A549 (cell line): ENCODE measurements around the gene PLPP2. TPM values are rescaled to one million over a fixed set of nuclear protein-coding genes. Genes with fewer than 3 reads are reported as not detected.

Source experiments
- ATAC-seq, 2 experiments: fragments of 200-7000 bp in 1 of 2; fragments of >200 bp in 1 of 2; cut with Nextera tagmentation in 1 of 2; cut with Tn5 transposase in 1 of 2; 3 replicates each; pipeline versions ENCODE4 v1.8.0 to v1.9.1; 2018 to 2020; ENCODE audit warnings: mild to moderate bottlenecking in 1 of 2, moderate library complexity in 1 of 2
- CTCF ChIA-PET: fragments of 300-600 bp; sonication (Branson Sonifier 250); formaldehyde crosslinking; extraction: SDS; loops from one replicate; lab custom pipeline; 2021; ENCODE audit warnings: antibody characterized with exemption, inconsistent platforms; lab: Yijun Ruan, JAX
- POLR2A ChIA-PET: fragments of 350-600 bp; formaldehyde crosslinking; extraction: SDS; loops from one replicate; lab custom pipeline; 2021; ENCODE audit warnings: antibody characterized with exemption, inconsistent platforms; lab: Yijun Ruan, JAX
- DNase-seq, 2 experiments: peaks; one replicate each; pipeline versions ENCODE4 v3.0.0 to v3.0.0-alpha.2; 2011 to 2016; ENCODE audit warnings: low read depth in 1 of 2, low spot score in 1 of 2
- FAIRE-seq: peaks from 2 replicates; lab custom pipeline; 2011; peaks lifted over from hg19 to GRCh38; lab: Jason Lieb, UNC
- H3K27ac ChIP-seq, 2 experiments: fragments of >200 bp; sonication (Bioruptor Twin); formaldehyde crosslinking; 3 replicates each; pipeline ENCODE4 v1.5.1; 2016 to 2017
- H3K4me1 ChIP-seq: fragments of >200 bp; sonication (Bioruptor Twin); formaldehyde crosslinking; 3 replicates; pipeline ENCODE4 v1.6.1; 2016
- H3K4me2 ChIP-seq: fragments of >200 bp; sonication (Bioruptor Twin); formaldehyde crosslinking; 3 replicates; pipeline ENCODE4 v1.6.1; 2016
- H3K4me3 ChIP-seq: fragments of >200 bp; sonication (Bioruptor Twin); formaldehyde crosslinking; 3 replicates; pipeline ENCODE4 v1.5.1; 2016
- H3K9me3 ChIP-seq: fragments of >200 bp; sonication (Bioruptor Twin); formaldehyde crosslinking; 3 replicates; pipeline ENCODE4 v1.6.1; 2016
- CBX2 ChIP-seq: fragments of 200-600 bp; sonication (generic); IDR thresholded peaks from 2 replicates; pipeline ENCODE4 v1.6.1; 2016; ENCODE audit warnings: low read depth, mild to moderate bottlenecking, borderline replicate concordance
- CBX8 ChIP-seq: fragments of 200-600 bp; sonication (generic); IDR thresholded peaks from 2 replicates; pipeline ENCODE4 v1.6.1; 2016
- CHD2 ChIP-seq: fragments of 150-350 bp; IDR thresholded peaks from 2 replicates; pipeline ENCODE4 v1.6.1; 2014; ENCODE audit warnings: low read length; ENCODE audit not compliant: partially characterized antibody
- EHMT2 ChIP-seq: fragments of 200-600 bp; sonication (generic); IDR thresholded peaks from 2 replicates; pipeline ENCODE4 v1.6.1; 2016; ENCODE audit warnings: antibody characterized with exemption, low read depth, mild to moderate bottlenecking, moderate library complexity
- ESRRA ChIP-seq: fragments of 150-350 bp; IDR thresholded peaks from 2 replicates; pipeline ENCODE4 v1.6.1; 2014; ENCODE audit warnings: mild to moderate bottlenecking, low read length, borderline replicate concordance
- HEYL ChIP-seq: fragments of 250-450 bp; sonication (Bioruptor Pico); IDR thresholded peaks from 2 replicates; pipeline ENCODE4 v1.8.0; 2021; ENCODE audit warnings: mild to moderate bottlenecking, moderate library complexity
- HOXB13 ChIP-seq: fragments of 250-450 bp; sonication (Bioruptor Pico); IDR thresholded peaks from 2 replicates; pipeline ENCODE4 v1.5.0; 2020; ENCODE audit warnings: low read depth, mild to moderate bottlenecking, moderate library complexity
- MAZ ChIP-seq: fragments of 150-350 bp; IDR thresholded peaks from 2 replicates; pipeline ENCODE4 v1.6.1; 2014; ENCODE audit warnings: antibody characterized with exemption, low read depth, low read length, borderline replicate concordance
- MYC ChIP-seq: IDR thresholded peaks from 2 replicates; pipeline ENCODE4 v1.6.1; 2012; ENCODE audit warnings: mild to moderate bottlenecking, inconsistent platforms, low read length, improper control_type of control experiment, borderline replicate concordance
- NPAS2 ChIP-seq: fragments of 250-450 bp; sonication (Bioruptor Pico); IDR thresholded peaks from 2 replicates; pipeline ENCODE4 v1.8.0; 2022; ENCODE audit warnings: mild to moderate bottlenecking, moderate library complexity, borderline replicate concordance
- REST ChIP-seq: fragments of 200-600 bp; sonication (generic); IDR thresholded peaks from 2 replicates; pipeline ENCODE4 v1.6.1; 2016; ENCODE audit warnings: antibody characterized with exemption, mild to moderate bottlenecking, moderate library complexity
- RNF2 ChIP-seq: fragments of 200-600 bp; sonication (generic); IDR thresholded peaks from 2 replicates; pipeline ENCODE4 v1.6.1; 2016; ENCODE audit warnings: low read depth, mild to moderate bottlenecking, antibody characterized with exemption, moderate library complexity, borderline replicate concordance
- SMC3 ChIP-seq: fragments of >200 bp; sonication (Bioruptor Twin); formaldehyde crosslinking; IDR thresholded peaks from 3 replicates; pipeline ENCODE4 v1.6.1; 2018; ENCODE audit warnings: inconsistent platforms
- TP53 ChIP-seq: fragments of 250-450 bp; sonication (Bioruptor Pico); IDR thresholded peaks from 2 replicates; pipeline ENCODE4 v1.5.0; 2021; ENCODE audit warnings: mild to moderate bottlenecking, moderate library complexity
- ZC3H11A ChIP-seq: fragments of 450-650 bp; IDR thresholded peaks from 2 replicates; pipeline ENCODE4 v1.6.1; 2014; ENCODE audit warnings: antibody characterized with exemption, mild to moderate bottlenecking
- WGBS: methylation state at CpG from one replicate; pipeline ENCODE4 v1.1.6; 2017; ENCODE audit errors: missing lambda C conversion rate; 5-methylcytosine and 5-hydroxymethylcytosine counted together
- polyA plus RNA-seq, 4 experiments: library from polyadenylated mRNA; depleted of rRNA in 3 of 4; stranded (reverse); fragments of >200 nt; fragmentation: RNase III in 1 of 4; extraction: RNeasy Plus Mini Kit Qiagen cat#74134 plus additional on column Dnase treatment in 1 of 4; gene quantifications; 2 replicates in 3 of 4; 3 replicates in 1 of 4; pipeline ENCODE4 v1.2.3, GENCODE V29; 2011 to 2017
- TF ChIP-seq, protein P1 (sequence below): IDR thresholded peaks from 2 replicates; pipeline ENCODE4 v1.6.1; 2012; ENCODE audit warnings: low read depth, borderline replicate concordance

Gene PLPP2
- polyA plus RNA-seq, 2 of the 4 experiments (the other 2 are of a cell fraction) = 44.2 to 100 TPM

DNA sequence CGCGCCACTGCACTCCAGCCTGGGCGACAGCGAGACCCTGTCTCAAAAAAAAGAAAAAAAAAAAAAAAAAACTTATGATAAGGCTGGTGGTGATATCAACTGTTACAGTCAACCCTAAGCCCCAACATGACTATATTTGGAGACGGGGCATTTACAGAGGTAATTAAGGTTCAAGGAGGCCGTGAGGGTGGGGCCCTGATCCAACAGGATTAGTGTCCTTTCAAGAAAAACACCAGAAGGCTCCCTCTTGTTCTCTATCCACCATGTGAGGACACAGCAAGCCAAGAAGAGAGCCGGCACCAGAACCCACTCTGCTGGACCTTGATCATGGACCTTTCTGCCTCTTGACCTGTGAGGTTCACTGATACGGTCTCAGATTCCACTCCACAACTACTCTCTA, 39.3 kb upstream of the PLPP2 start (continued):
- TF ChIP-seq NPAS2 = no peak
- no peak for TF ChIP-seq RNF2
- TF ChIP-seq TP53 = no peak
- TF ChIP-seq HEYL (CRISPR knock-in tag) = no peak
- no peak for TF ChIP-seq REST
- TF ChIP-seq, all 56 proteins: peak for 0

DNA sequence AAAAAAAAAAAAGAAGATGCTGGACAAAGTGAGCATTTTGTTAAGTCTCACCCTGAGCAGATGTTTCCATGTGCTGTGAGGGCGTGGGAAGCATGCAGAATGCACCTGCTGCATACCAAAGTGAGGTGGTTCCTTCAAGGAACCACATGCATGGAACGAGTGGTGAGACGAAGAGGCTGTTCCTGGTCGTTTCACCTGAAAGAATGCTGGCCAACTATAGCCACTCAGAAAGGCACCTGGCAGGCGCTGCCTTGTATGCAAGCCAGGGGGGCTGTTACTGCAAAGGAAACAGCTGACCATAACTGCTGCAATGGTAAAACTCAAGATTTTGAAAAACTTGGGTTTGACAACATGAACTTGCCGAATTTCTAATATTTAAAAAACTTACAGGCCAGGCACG, 38.7 kb upstream of the PLPP2 start:
- TF ChIP-seq MYC (no peak), HOXB13 (CRISPR knock-in tag) (no peak), MAZ (no peak), REST (no peak)
- 88% methylated on average over 7 of the region's 7 CpGs for WGBS
- ChIA-PET CTCF (no interaction called here), POLR2A (no interaction called here)
- no peak for DNase-seq
- Histone ChIP-seq H3K27ac (no peak overlapping the region), H3K4me3 (no peak overlapping the region), H3K4me1 (no peaks in the 10 kb centered on the region), H3K4me2 (no peak overlapping the region), H3K9me3 (peaks cover 16% of the 10 kb centered on the region; the same call in 2 of the 3 replicates)
- FAIRE-seq = no peak
- ATAC-seq = no peak

- H3K4me3 ChIP-seq = no peak overlapping the region
- ATAC-seq = no peak
- POLR2A ChIA-PET = no interaction called here
- FAIRE-seq = no peak
- WGBS = 92% methylated on average over 3 of the region's 4 CpGs
- peaks cover 16% of the 10 kb centered on the region; the same call in 2 of the 3 replicates for H3K9me3 ChIP-seq
- H3K27ac ChIP-seq = no peak overlapping the region
- H3K4me2 ChIP-seq = no peak overlapping the region
- CTCF ChIA-PET = no interaction called here
- no peak for TF ChIP-seq HEYL (CRISPR knock-in tag)
- no peak for TF ChIP-seq SMC3
- no peak for TF ChIP-seq CHD2
- TF ChIP-seq, protein P1, sequence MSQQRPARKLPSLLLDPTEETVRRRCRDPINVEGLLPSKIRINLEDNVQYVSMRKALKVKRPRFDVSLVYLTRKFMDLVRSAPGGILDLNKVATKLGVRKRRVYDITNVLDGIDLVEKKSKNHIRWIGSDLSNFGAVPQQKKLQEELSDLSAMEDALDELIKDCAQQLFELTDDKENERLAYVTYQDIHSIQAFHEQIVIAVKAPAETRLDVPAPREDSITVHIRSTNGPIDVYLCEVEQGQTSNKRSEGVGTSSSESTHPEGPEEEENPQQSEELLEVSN = no peak
- no peak for TF ChIP-seq ESRRA
- TF ChIP-seq CBX2 = no peak
- TF ChIP-seq EHMT2 = no peak
- TF ChIP-seq ZC3H11A = no peak
- TF ChIP-seq CBX8 = no peak
- peak in 1 of 2 experiments; percentile 52 for DNase-seq
- no peaks in the 10 kb centered on the region for H3K4me1 ChIP-seq
Measured at GRCh38 chr19:328025-328505, 36.9 kb upstream of the PLPP2 start.
